Lower lobe of right lung (tissue), 2 donors: Measurements from ENCODE around the gene NAV2. TPM values are rescaled to one million over a fixed set of nuclear protein-coding genes. Genes with fewer than 3 reads are reported as not detected.

Experiments used
- ATAC-seq, 2 donors: fragments of 200-7000 bp; cut with Tn5 transposase; one replicate each; pipeline ENCODE4 v1.9.1; 2020 to 2022; ENCODE audit warnings: mild to moderate bottlenecking in 2 of 2, moderate library complexity in 2 of 2
- DNase-seq: peaks from one replicate; pipeline ENCODE4 v3.0.0-alpha.2; 2020
- H3K27ac ChIP-seq: fragments of 200-600 bp; one replicate; pipeline ENCODE4 v1.8.0; 2022
- H3K27me3 ChIP-seq: fragments of 200-600 bp; one replicate; pipeline ENCODE4 v1.8.0; 2022; ENCODE audit warnings: low read depth
- H3K36me3 ChIP-seq: fragments of 200-600 bp; one replicate; pipeline ENCODE4 v1.8.0; 2022; ENCODE audit warnings: mild to moderate bottlenecking
- H3K4me1 ChIP-seq: fragments of 200-600 bp; one replicate; pipeline ENCODE4 v1.8.0; 2022
- H3K4me3 ChIP-seq: fragments of 200-600 bp; one replicate; pipeline ENCODE4 v1.8.0; 2022; ENCODE audit warnings: mild to moderate bottlenecking
- H3K9me3 ChIP-seq: fragments of 200-600 bp; one replicate; pipeline ENCODE4 v1.8.0; 2022
- CTCF ChIP-seq: fragments of 200-600 bp; IDR thresholded peaks from one replicate; pipeline ENCODE4 v1.8.0; 2022; ENCODE audit warnings: antibody characterized with exemption, mild to moderate bottlenecking
- intact Hi-C: fragments of 100-400 bp; cut with DNase I; formaldehyde crosslinking; loops from one replicate; pipeline ENCODE4 v1.11.0; 2022
- total RNA-seq: library from RNA; stranded (reverse); fragmentation: NEBNext Ultra II Directional; extraction: Animal tissue kit (Norgen Biotek cat#: 25700); gene quantifications from one replicate; pipeline ENCODE4 v1.2.1, GENCODE V29; 2021
- donor health status: DM: no; HTN: yes; CAD: no; lungs with severe emphysema.

Gene NAV2
- total RNA-seq, 1 donor from 2014 or later: 36.9 TPM

GRCh38 chr11:20117291-20117690, 404.7 kb downstream of the NAV2 start:
- Histone ChIP-seq H3K27me3 (no peaks in the 10 kb centered on the region), H3K4me3 (no peak overlapping the region), H3K27ac (no peak overlapping the region), H3K36me3 (peaks cover 41% of the 10 kb centered on the region), H3K9me3 (no peaks in the 10 kb centered on the region), H3K4me1 (peaks cover 8% of the 10 kb centered on the region)
- no peak for DNase-seq
- intact Hi-C loops: no loop called here
- no peak for TF ChIP-seq CTCF
- ATAC-seq: no peak

GRCh38 chr11:20118209-20118608, 405.6 kb downstream of the NAV2 start:
- Histone ChIP-seq H3K27me3 (no peaks in the 10 kb centered on the region), H3K4me1 (no peaks in the 10 kb centered on the region), H3K27ac (no peak overlapping the region), H3K9me3 (no peaks in the 10 kb centered on the region), H3K4me3 (no peak overlapping the region), H3K36me3 (peaks cover 41% of the 10 kb centered on the region)
- DNase-seq (no peak), ATAC-seq (no peak)
- intact Hi-C loops: no loop called here
- TF ChIP-seq CTCF: no peak

- DNase-seq (no peak), ATAC-seq (no peak)
- Histone ChIP-seq H3K4me1 (no peaks in the 10 kb centered on the region), H3K27ac (no peak overlapping the region), H3K4me3 (no peak overlapping the region), H3K27me3 (no peaks in the 10 kb centered on the region), H3K36me3 (peaks cover 39% of the 10 kb centered on the region), H3K9me3 (no peaks in the 10 kb centered on the region)
- intact Hi-C loops: no loop called here
- TF ChIP-seq CTCF: no peak
Observed at GRCh38 chr11:20119315-20119714, 406.7 kb downstream of the NAV2 start.

GRCh38 chr11:20120134-20120925, 407.7 kb downstream of the NAV2 start:
- no peaks in the 10 kb centered on the region for H3K4me1 ChIP-seq
- intact Hi-C loops: no loop called here
- H3K9me3 ChIP-seq: no peaks in the 10 kb centered on the region
- no peaks in the 10 kb centered on the region for H3K27me3 ChIP-seq
- no peak overlapping the region for H3K27ac ChIP-seq
- DNase-seq (no peak), ATAC-seq (no peak)
- H3K4me3 ChIP-seq: no peak overlapping the region
- no peak for TF ChIP-seq CTCF
- H3K36me3 ChIP-seq: peaks cover 31% of the 10 kb centered on the region

- intact Hi-C loops: no loop called here
- peaks cover 25% of the 10 kb centered on the region for H3K36me3 ChIP-seq
- no peaks in the 10 kb centered on the region for H3K27me3 ChIP-seq
- H3K27ac ChIP-seq: no peak overlapping the region
- ATAC-seq: no peak
- H3K9me3 ChIP-seq: no peaks in the 10 kb centered on the region
- no peak for DNase-seq
- H3K4me3 ChIP-seq: no peak overlapping the region
- no peaks in the 10 kb centered on the region for H3K4me1 ChIP-seq
- TF ChIP-seq CTCF: no peak
Observed at GRCh38 chr11:20122131-20122530, 409.5 kb downstream of the NAV2 start.
